Stomach (tissue), 4 donors: Measurements from ENCODE around the gene MTRFR.

Source experiments
- CTCF ChIP-seq, 7 experiments: fragments of 450-650 bp in 4 of 7; fragments of 200-600 bp in 3 of 7; sonication (generic) in 3 of 7; IDR thresholded peaks; one replicate each; pipeline ENCODE4 v1.5.1; 2016 to 2019; ENCODE audit warnings: antibody characterized with exemption in 7 of 7, control low read depth in 2 of 7, mild to moderate bottlenecking in 1 of 7
- EP300 ChIP-seq: sonication (generic); formaldehyde crosslinking; IDR thresholded peaks from one replicate; pipeline ENCODE4 v1.6.1; 2017; ENCODE audit warnings: antibody characterized with exemption
- POLR2A ChIP-seq, 4 donors: fragments of 450-650 bp; IDR thresholded peaks; one replicate each; pipeline ENCODE4 v1.6.1; 2016; ENCODE audit warnings: antibody characterized with exemption in 4 of 4, control low read depth in 2 of 4, mild to moderate bottlenecking in 1 of 4, moderate library complexity in 1 of 4

GRCh38 chr12:123261196-123261595 lies 28.0 kb downstream of the MTRFR start:
- no peak for TF ChIP-seq CTCF (IDR thresholded peaks at IDR 0.05)
- no peak for TF ChIP-seq EP300
- no peak for TF ChIP-seq POLR2A (IDR thresholded peaks at IDR 0.05)
